Measurements from ENCODE around the gene CMA1.

The CMA1 gene

DNA sequence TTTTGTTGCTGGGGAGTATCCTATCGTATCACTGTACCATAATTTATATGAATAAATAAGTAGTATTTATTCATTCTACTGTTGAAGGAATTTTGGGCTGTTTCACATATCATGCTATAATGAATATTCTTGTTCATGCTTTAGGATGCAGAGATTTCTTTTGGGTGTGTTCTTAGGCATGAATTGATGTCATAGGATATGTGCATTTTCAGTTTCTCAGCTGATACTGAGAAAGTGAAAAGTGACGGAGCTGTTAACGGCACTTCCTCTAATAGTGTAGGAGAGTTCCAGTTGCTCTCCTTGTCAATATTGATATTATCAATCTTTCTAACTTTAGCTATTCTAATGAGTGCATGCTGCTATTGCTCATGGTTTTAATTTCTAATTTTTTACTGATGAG lies 42.3 kb downstream of the CMA1 start:
- TF ChIP-seq GATA3 (IDR thresholded peaks at IDR 0.05; ENCODE audit: low read depth, low read length) (no peak), GATA2 (IDR thresholded peaks at IDR 0.05; ENCODE audit: low read depth, low read length) (no peak)

DNA sequence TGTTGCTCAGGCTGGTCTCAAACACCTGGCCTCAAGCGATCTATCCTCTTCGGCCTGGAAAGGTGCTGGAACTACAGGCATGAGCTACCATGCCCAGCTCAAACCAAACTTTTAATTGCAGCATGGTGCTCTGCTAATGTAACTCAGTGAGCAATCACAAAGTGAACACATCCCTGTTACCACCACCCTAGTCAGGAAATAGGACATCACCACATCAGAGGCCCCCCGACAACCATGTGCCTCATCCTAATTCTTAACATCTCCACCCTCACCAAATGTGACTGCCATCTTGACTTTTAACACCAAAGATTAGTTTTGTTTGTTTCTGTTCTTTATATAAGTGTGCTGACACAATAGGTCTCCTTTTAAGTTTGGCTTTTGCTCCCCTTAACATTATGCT lies 42.7 kb downstream of the CMA1 start:
- TF ChIP-seq GATA3 (IDR thresholded peaks at IDR 0.05; ENCODE audit: low read depth, low read length) (no peak), GATA2 (IDR thresholded peaks at IDR 0.05; ENCODE audit: low read depth, low read length) (no peak)

DNA sequence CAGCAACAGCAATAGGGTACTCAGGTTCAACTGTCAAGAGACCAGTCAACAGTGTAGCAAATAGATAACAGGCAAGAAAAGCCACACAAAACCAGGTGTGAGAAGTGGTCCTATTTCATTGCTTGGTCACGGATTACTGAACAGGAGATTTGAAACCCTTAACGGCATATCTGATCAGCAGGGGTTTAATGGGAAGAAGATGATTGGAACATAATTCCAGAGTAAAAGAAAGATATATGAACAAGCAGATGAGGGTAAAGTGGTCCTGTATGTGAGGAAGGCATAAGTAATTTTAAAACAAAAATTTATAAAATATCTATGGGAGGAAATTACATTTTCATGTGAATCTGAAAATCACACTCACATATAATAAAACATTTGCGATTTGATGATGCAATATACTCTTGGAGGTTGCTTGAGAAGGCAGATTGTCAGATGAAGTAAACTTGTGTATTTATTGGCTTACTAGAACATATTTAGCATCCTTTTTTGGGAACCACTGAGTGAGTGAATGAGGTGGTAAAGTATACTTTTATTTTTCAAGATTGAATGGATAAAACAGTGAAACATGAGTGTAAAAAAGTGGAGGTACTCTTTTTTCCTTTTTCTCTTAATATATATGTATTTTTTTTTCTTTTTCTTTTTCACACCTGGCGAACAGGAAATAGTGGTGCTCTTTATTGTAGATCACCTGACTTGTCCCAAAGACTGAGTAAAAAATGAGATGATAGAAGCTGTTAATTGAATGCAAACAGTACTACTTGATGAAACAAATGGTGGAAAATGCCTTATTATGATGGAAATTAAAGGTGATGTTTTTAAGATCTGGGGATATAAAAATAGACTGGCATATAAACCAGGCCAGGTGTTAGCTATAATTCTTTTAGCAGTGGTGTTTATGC lies 43.9 kb downstream of the CMA1 start:
- TF ChIP-seq GATA3 (IDR thresholded peaks at IDR 0.05; ENCODE audit: low read depth, low read length), result no peak

DNA sequence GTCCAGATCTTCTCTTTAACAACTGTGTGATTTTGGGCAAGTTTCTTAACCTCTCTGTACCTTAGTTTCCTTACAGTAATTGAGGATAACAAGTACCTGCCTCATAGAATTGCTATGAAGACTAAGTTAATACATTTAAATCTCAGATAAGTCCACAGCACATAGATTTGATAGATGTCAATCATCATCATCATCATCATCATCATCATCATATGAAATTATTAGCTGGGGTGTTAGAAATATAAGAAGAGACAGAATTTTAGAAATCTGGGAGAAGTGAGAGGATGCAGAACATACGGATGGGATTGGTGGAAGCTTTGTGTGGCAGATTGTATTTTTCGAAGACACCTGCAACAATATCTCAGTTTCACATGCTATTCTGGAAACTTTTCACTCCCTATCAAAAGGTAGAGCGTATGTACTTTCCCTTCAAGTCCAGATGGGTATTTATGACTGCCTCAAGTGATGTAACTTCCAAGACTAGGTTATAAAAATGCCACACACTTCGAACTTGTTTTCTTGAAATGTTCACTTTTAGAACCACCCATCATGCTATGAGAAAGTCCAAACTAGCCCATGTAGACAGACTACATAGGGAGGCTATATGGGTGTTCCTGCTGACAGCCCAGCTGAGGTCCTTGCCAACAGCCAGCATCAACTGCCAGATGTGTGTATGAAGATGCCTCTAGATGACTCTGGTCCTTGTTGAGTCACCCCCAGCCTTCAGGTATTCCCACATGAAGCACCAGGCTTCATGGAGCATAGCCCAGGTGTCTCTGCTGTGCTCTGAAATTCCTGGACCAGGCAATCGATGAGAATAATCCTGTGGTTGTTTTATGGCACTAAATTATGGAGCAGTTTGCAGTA lies 44.8 kb downstream of the CMA1 start:
- TF ChIP-seq GATA2 (IDR thresholded peaks at IDR 0.05; ENCODE audit: low read depth, low read length) (no peak), GATA3 (IDR thresholded peaks at IDR 0.05; ENCODE audit: low read depth, low read length) (no peak)

DNA sequence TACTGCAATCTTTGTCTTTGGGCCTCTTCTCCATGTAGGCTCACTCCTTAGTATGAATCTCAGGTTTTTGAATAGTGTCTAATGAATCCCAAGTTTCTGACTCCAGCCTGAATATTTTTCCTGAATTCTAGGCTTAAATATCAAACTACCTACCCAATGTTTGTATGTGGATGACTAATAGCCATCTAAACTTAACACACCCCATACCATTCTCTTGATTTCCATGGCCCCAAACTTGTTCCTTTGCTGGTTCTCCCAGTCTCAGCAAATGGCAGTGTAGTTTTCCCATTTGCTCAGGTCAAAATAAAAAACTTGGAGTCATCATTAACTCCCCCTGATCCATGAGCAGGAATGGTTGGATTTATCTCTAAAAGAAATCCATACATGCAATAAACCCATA lies 46.7 kb downstream of the CMA1 start:
- TF ChIP-seq GATA3 (IDR thresholded peaks at IDR 0.05; ENCODE audit: low read depth, low read length) (no peak), GATA2 (IDR thresholded peaks at IDR 0.05; ENCODE audit: low read depth, low read length) (no peak)

DNA sequence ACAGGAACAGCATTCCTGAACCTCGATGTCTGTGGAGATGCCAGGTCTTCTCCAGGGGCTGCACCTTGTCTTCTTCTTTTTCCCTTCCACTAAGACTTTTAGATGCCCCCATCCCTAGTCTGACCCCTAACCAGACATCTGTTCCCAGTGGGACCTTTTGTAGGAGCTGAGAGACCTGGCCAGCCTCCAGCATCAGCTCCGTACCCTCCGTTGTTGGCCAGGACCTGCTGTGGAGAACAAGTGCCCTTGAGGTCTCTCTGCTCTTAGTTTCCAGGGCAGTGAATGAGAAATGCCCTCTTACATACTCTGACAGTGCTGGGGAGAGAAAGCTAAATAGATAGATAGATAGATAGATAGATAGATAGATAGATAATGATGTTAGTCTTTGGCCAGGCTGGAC lies 48.7 kb downstream of the CMA1 start:
- TF ChIP-seq GATA3 (IDR thresholded peaks at IDR 0.05; ENCODE audit: low read depth, low read length), result no peak
- no peak for TF ChIP-seq GATA2 (IDR thresholded peaks at IDR 0.05; ENCODE audit: low read depth, low read length)

DNA sequence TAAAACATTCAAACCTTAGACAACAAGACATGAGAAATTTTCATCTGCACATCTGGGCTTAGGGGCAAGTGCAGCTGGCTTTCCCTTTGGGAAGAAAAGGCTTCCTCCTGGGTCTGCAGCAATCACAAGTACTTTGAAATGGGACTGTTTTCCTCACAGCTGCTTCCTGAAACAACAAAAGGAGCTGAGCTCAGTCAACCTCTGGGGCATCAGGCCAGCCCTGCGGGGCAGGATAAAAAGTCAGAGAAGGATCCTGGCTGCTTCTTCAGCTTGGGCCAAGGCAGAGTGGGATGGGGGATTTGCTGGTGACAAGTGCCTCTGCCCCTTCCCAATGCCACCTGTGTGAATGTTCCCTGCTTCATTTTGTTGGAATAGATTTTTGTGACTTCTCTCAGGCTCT lies 49.3 kb downstream of the CMA1 start:
- TF ChIP-seq GATA3 (IDR thresholded peaks at IDR 0.05; ENCODE audit: low read depth, low read length) (no peak), GATA2 (IDR thresholded peaks at IDR 0.05; ENCODE audit: low read depth, low read length) (no peak)

DNA sequence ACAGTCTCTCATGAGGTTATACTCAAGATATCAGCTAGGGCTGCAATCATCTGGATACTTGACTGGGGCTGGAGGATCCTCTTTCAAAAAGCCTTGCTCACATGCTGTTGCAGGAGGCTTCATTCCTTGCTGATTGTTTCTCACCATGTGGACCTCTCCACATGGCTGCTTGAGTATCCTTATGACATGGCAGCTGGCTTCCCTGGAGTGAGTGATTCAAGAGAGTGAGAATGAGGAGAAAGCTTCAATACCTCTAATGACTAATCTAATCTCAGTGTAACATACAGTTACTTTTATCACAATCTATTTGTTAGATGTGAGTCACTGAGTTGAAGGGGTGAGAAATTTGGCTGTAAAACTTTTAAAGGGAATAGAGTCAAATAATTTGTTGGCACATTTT lies 51.1 kb downstream of the CMA1 start:
- TF ChIP-seq GATA3 (IDR thresholded peaks at IDR 0.05; ENCODE audit: low read depth, low read length), result no peak
- no peak for TF ChIP-seq GATA2 (IDR thresholded peaks at IDR 0.05; ENCODE audit: low read depth, low read length)

All from SH-SY5Y (cell line).